Heart right ventricle (tissue), 16 donors: ENCODE results near the gene WFDC13. TPM values are rescaled to one million over a fixed set of nuclear protein-coding genes. Genes with fewer than 3 reads are reported as not detected.

ENCODE experiments used
- ATAC-seq, 8 donors: fragments of 200-7000 bp; cut with Tn5 transposase; one replicate each; pipeline ENCODE4 v1.9.1; 2020; ENCODE audit warnings: mild to moderate bottlenecking in 8 of 8, moderate library complexity in 8 of 8, moderate number of reproducible peaks in 1 of 8
- DNase-seq, 2 donors: peaks; one replicate each; pipeline ENCODE4 v3.0.0-alpha.2; 2020
- H3K27ac ChIP-seq, 10 donors: fragments of 200-600 bp; sonication (generic) in 2 of 10; one replicate each; pipeline versions ENCODE4 v1.5.0 to v1.8.0; 2020 to 2022; ENCODE audit warnings: mild to moderate bottlenecking in 3 of 10
- H3K27me3 ChIP-seq, 7 donors: fragments of 200-600 bp; one replicate each; pipeline ENCODE4 v1.8.0; 2021 to 2022; ENCODE audit warnings: mild to moderate bottlenecking in 2 of 7
- H3K36me3 ChIP-seq, 9 donors: fragments of 200-600 bp; sonication (generic) in 1 of 9; one replicate each; pipeline versions ENCODE4 v1.5.0 to v1.8.0; 2020 to 2022; ENCODE audit warnings: mild to moderate bottlenecking in 2 of 9
- H3K4me1 ChIP-seq, 9 donors: fragments of 200-600 bp; sonication (generic) in 1 of 9; one replicate each; pipeline versions ENCODE4 v1.5.0 to v1.8.0; 2020 to 2022; ENCODE audit warnings: mild to moderate bottlenecking in 4 of 9
- H3K4me3 ChIP-seq, 10 donors: fragments of 200-600 bp; sonication (generic) in 2 of 10; one replicate each; pipeline versions ENCODE4 v1.5.0 to v1.8.0; 2020 to 2022; ENCODE audit warnings: mild to moderate bottlenecking in 7 of 10, moderate library complexity in 2 of 10
- H3K9me3 ChIP-seq, 11 donors: fragments of 200-600 bp in 10 of 11; sonication (generic) in 2 of 11; one replicate each; pipeline versions ENCODE4 v1.5.0 to v1.8.0; 2013 to 2022; ENCODE audit warnings: mild to moderate bottlenecking in 2 of 11, control low read depth in 1 of 11, moderate library complexity in 1 of 11
- CTCF ChIP-seq, 9 donors: fragments of 200-600 bp; sonication (generic) in 2 of 9; IDR thresholded peaks; one replicate each; pipeline versions ENCODE4 v1.5.0 to v1.8.0; 2021 to 2022; ENCODE audit warnings: antibody characterized with exemption in 9 of 9, mild to moderate bottlenecking in 5 of 9, moderate library complexity in 1 of 9
- WGBS, 2 donors: extraction: QIAGEN DNeasy Blood & Tissue Kit; methylation state at CpG; one replicate each; pipeline ENCODE4 v1.1.7; 2013; ENCODE audit warnings: inconsistent platforms in 1 of 2; 5-methylcytosine and 5-hydroxymethylcytosine counted together
- intact Hi-C, 10 donors: fragments of 100-400 bp; cut with DNase I; formaldehyde crosslinking; loops; one replicate each; pipeline versions ENCODE4 v1.11.1 to v1.14.2; 2022
- polyA plus RNA-seq, 2 donors: library from polyadenylated mRNA; stranded (reverse); fragments of 200-250 nt; gene quantifications; one replicate each; pipeline ENCODE4 v1.2.3, GENCODE V29; 2013
- total RNA-seq, 10 donors: library from RNA; stranded (reverse); fragmentation: NEBNext Ultra II Directional in 3 of 10; extraction: Animal tissue kit (Norgen Biotek cat#: 25700) in 3 of 10; gene quantifications; one replicate each; pipeline versions ENCODE4 v1.2.1 to v1.2.4, GENCODE V29; 2021 to 2023
- donor health status: Arrhythmogenic right ventricular cardiomyopathy.
- donor health status: ischemic (EF 13 %, LVEDD 7.1; RV severe dilation, severe dysfunction).
- donor health status: healthy with polysubstance abuse.
- donor health status: DM: no; HTN: yes; CAD: no.
- donor health status: DM: no; HTN: no; CAD: no.
- donor health status: ischemic (EF 25% LVEDD 6.9; RV normal size, moderate dysfunction).
- donor health status: ischemic (EF 25% LVEDD 5.7; RV mildly dilated, moderate dysfunction).
- donor health status: healthy.
- donor health status: DM: yes; HTN: yes; CAD: no.
- donor health status: Ischemic cardiomyopathy.
- donor health status: ischemic (EF 35%, LVEDD 5.7; RV mildly dilated, moderate dysfunction).
- donor health status: nonischemic (EF 11% LVEDD 7.7; RV severe dilation, severe dysfunction).
- donor health status: DM: yes; HTN: yes; CAD: no.
- donor health status: PGD.
- donor health status: ischemic (EF 29% LVEDD 5.4; RV normal size, mild dysfunction).
- donor health status: nonischemic (EF 23%, LVEDD 6.1; RV moderate dilation, normal function).

WFDC13 gene
- total and polyA plus RNA-seq, 12 donors = not detected

GRCh38 chr20:45735552-45735951 is 33.7 kb downstream of the WFDC13 start:
- no peaks in the 10 kb centered on the region for H3K4me1 ChIP-seq
- H3K9me3 ChIP-seq = peaks cover 0 to 42% (median 10%) of the 10 kb centered on the region in 11 donors
- H3K36me3 ChIP-seq = no peaks in the 10 kb centered on the region
- ATAC-seq (no peak), DNase-seq (no peak)
- no peak overlapping the region for H3K27ac ChIP-seq
- intact Hi-C loops = no loop called here
- 81 to 83% methylated on average over 8 of the region's 8 CpGs for WGBS, 2 donors
- H3K4me3 ChIP-seq = no peak overlapping the region
- no peak for TF ChIP-seq CTCF (IDR thresholded peaks at IDR 0.05)
- H3K27me3 ChIP-seq = peaks cover 0 to 5% (median 3%) of the 10 kb centered on the region in 7 donors

DNA sequence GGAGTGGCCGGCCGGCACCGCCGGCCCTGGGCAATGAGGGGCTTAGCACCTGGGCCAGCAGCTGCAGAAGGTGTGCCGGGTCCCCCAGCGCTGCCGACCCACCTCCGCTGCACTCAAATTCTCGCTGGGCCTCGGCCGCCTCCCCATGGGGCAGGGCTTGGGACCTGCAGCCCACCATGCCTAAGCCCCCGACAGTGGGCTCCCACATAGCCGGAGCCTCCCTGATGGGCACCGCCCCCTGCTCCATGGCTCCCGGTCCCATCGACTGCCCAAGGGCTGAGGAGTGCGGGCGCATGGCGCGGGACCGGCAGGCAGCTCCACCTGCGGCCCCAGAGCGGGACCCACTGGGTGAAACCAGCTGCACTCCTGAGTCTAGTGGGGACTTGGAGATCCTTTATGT is 34.1 kb downstream of the WFDC13 start:
- Histone ChIP-seq H3K36me3 (no peaks in the 10 kb centered on the region), H3K27ac (no peak overlapping the region), H3K4me3 (no peak overlapping the region), H3K9me3 (peaks cover 0 to 38% (median 10%) of the 10 kb centered on the region in 11 donors), H3K27me3 (peaks cover 0 to 5% (median 3%) of the 10 kb centered on the region in 7 donors), H3K4me1 (no peaks in the 10 kb centered on the region)
- no peak for ATAC-seq
- no peak for DNase-seq
- intact Hi-C loops = no loop called here
- TF ChIP-seq CTCF (IDR thresholded peaks at IDR 0.05) = no peak
- WGBS, 2 donors = 87 to 94% methylated on average over 23 of the region's 23 CpGs

DNA sequence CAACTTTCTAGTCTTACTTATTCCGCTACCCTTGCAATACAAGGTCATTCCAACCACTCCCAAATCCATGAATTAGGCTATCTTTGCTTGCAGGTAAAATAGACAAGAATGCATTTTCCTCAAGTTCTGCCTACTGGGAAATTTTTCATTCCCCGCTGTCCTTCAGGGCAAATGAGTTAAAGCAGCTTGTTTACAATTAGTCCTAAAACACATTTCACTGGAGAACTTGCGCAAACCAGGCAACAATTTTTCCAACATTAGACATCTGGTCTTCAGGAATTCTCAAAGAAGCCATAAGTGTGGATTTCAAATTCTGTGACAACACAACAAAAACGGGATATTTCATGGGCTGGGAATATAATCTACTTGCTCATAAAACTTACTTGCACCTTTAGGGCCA is 40.8 kb downstream of the WFDC13 start:
- TF ChIP-seq CTCF (IDR thresholded peaks at IDR 0.05) = no peak
- H3K9me3 ChIP-seq = no peaks in the 10 kb centered on the region
- ATAC-seq (no peak), DNase-seq (no peak)
- intact Hi-C loops = no loop called here
- peaks cover 0 to 12% (median 0%) of the 10 kb centered on the region in 7 donors for H3K27me3 ChIP-seq
- H3K4me3 ChIP-seq = no peak overlapping the region
- no peak overlapping the region for H3K27ac ChIP-seq
- no peaks in the 10 kb centered on the region for H3K36me3 ChIP-seq
- 84 to 89% methylated on average over 4 of the region's 4 CpGs for WGBS, 2 donors
- H3K4me1 ChIP-seq = no peaks in the 10 kb centered on the region

GRCh38 chr20:45745015-45745414 is 43.2 kb downstream of the WFDC13 start:
- Histone ChIP-seq H3K9me3 (no peaks in the 10 kb centered on the region), H3K36me3 (no peaks in the 10 kb centered on the region), H3K4me1 (no peaks in the 10 kb centered on the region), H3K27ac (no peak overlapping the region), H3K27me3 (peaks cover 0 to 17% (median 12%) of the 10 kb centered on the region in 7 donors), H3K4me3 (no peak overlapping the region)
- DNase-seq (no peak), ATAC-seq (no peak)
- intact Hi-C loops = no loop called here
- no peak for TF ChIP-seq CTCF (IDR thresholded peaks at IDR 0.05)
